GM12878 (cell line): ENCODE data around the gene HBQ1.
"Not testable (repeated sequence)": the region's sequence is repeated elsewhere in the genome, so short reads cannot be mapped to it uniquely, and the experiment has no call there.

ENCODE experiments used
- CHD1 ChIP-seq: IDR thresholded peaks from 2 replicates; pipeline ENCODE4 v1.6.1; 2012; ENCODE audit warnings: low read depth, low read length, improper control_type of control experiment
- CTCF ChIP-seq, 3 experiments: IDR thresholded peaks in 2 of 3; conservative IDR thresholded peaks in 1 of 3; 2 replicates each; pipeline ENCODE4 v1.5.1; 2011; ENCODE audit warnings: low read depth in 3 of 3, low read length in 3 of 3, mild to moderate bottlenecking in 3 of 3, control low read depth in 2 of 3, moderate library complexity in 2 of 3, inconsistent platforms in 1 of 3, mixed read lengths in 1 of 3; ENCODE audit not compliant: control insufficient read depth in 2 of 3, insufficient read depth in 1 of 3; ENCODE audit errors: extremely low read depth in 1 of 3
- POLR2A ChIP-seq: IDR thresholded peaks from 2 replicates; pipeline ENCODE4 v1.6.1; 2011; ENCODE audit warnings: low read depth, mild to moderate bottlenecking, low read length
- POLR2AphosphoS5 ChIP-seq: IDR thresholded peaks from 2 replicates; pipeline ENCODE4 v1.6.1; 2011; ENCODE audit warnings: mild to moderate bottlenecking, low read length, inconsistent platforms
- PRDM15 ChIP-seq: fragments of 450-650 bp; formaldehyde crosslinking; IDR thresholded peaks from 2 replicates; pipeline ENCODE4 v1.4.0; 2020; ENCODE audit warnings: mild to moderate bottlenecking, moderate library complexity
- SP1 ChIP-seq: IDR thresholded peaks from one replicate; pipeline ENCODE4 v1.6.1; 2011; ENCODE audit warnings: low read depth, low read length
- SREBF2 ChIP-seq: IDR thresholded peaks from 2 replicates; pipeline ENCODE4 v1.6.1; 2012; ENCODE audit warnings: mild to moderate bottlenecking, low read length
- TARDBP ChIP-seq: IDR thresholded peaks from 2 replicates; pipeline ENCODE4 v1.6.1; 2016; ENCODE audit warnings: borderline replicate concordance
- ZNF24 ChIP-seq: fragments of 450-650 bp; IDR thresholded peaks from 2 replicates; pipeline ENCODE4 v1.6.1; 2017; ENCODE audit warnings: antibody characterized with exemption, mild to moderate bottlenecking

GRCh38 chr16:173211-173854 lies 6.9 kb upstream of the HBQ1 start:
- TF ChIP-seq CHD1; CTCF (IDR thresholded peaks at IDR 0.05 in 2 of 3, conservative IDR thresholded peaks at IDR 0.05 in 1 of 3; ENCODE audit: control insufficient read depth in 2 of 3, extremely low read depth in 1 of 3, insufficient read depth in 1 of 3, low read depth in 3 of 3, low read length in 3 of 3); POLR2AphosphoS5; PRDM15; SP1; SREBF2; ZNF24; POLR2A; TARDBP: not testable (repeated sequence)
